NCI-H2081 treated with DMSO at 0.1 percent for 48 hours (cell line): ENCODE data around the gene CLCA1.

Source experiments
- DNase-seq: peaks from one replicate; lab custom pipeline; 2025; lab: John Stamatoyannopoulos, UW

The CLCA1 gene, protein sequence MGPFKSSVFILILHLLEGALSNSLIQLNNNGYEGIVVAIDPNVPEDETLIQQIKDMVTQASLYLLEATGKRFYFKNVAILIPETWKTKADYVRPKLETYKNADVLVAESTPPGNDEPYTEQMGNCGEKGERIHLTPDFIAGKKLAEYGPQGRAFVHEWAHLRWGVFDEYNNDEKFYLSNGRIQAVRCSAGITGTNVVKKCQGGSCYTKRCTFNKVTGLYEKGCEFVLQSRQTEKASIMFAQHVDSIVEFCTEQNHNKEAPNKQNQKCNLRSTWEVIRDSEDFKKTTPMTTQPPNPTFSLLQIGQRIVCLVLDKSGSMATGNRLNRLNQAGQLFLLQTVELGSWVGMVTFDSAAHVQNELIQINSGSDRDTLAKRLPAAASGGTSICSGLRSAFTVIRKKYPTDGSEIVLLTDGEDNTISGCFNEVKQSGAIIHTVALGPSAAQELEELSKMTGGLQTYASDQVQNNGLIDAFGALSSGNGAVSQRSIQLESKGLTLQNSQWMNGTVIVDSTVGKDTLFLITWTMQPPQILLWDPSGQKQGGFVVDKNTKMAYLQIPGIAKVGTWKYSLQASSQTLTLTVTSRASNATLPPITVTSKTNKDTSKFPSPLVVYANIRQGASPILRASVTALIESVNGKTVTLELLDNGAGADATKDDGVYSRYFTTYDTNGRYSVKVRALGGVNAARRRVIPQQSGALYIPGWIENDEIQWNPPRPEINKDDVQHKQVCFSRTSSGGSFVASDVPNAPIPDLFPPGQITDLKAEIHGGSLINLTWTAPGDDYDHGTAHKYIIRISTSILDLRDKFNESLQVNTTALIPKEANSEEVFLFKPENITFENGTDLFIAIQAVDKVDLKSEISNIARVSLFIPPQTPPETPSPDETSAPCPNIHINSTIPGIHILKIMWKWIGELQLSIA

DNA sequence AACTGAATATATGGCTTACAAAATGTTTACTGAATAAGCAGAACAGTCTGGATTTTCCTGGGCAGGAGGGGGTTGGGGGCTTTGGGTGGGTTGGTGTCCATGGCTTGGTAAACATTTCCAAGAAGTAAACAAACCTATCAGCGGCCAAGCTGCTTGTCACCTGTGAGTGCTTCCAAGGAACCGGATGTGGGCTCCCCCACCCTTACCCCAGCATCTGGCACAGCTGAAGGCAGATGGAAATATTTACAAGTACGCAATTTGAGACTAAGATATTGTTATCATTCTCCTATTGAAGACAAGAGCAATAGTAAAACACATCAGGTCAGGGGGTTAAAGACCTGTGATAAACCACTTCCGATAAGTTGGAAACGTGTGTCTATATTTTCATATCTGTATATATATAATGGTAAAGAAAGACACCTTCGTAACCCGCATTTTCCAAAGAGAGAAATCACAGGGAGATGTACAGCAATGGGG is at the start of gene CLCA1:
CLCA1 (plus strand) TSS at position 427 of the 477 bp plus-strand sequence; CDS start at position 472, 45 bp downstream.
- no peak for DNase-seq

DNA sequence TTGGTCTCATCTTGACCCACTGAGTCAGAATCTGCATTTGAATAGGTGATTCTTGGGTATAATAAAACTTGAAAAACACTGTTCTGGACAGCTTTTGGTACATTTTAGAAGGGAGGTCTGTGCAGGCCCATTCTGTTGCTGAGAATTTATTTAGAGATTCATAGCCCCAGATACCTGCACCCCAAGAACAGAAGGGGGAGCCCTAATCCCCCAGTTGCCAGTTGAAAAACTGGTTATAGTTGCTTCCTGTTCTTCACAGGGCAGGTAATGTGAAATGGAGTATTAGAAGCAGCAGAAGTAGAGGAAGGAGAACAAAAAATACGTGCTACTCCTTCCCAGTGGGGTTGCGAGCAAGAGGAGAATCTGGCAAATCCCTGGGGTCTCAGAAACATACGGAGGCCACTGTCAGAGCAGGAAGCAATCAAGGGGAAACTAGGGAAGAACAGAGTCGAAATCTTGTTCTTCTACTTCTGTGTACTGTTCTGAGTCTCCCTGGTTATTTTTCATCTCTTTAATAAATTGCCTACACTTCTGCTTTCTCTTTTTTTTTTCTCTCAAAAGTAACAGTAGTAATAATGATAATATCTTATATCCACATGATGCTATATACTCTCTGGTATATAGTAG is 49.3 kb upstream of the CLCA1 start:
- DNase-seq, result no peak

DNA sequence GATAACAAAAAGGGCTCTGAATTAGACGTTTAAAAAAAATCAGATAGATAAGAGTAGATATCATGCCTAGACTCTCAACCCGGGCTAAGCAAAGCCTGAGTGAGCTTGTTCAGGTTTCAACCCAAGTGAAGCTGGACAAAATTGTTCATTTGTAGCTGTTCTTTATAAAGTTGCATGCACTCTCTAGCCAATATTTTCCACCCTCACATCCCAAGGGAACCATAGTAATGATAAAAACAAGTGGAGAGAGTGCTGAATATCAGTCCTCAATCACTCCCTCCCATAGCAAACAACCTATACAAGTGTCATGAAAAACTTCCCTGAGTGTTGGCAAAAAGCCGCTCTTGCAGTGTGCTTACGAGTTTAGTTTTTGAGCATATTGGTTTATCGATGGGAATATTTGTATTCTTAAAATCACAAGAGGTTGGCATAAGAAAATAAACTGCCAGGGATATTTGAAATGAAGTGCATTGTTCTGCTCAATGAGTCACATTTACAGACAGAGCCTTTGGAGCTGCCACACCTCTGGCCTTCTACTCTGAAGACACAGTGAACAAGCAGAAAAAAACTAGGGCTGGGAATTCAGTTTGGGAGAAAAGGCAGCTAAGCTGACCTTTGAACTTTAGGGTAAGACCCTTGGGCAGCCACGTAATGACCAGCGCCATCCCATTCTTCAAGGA is 47.0 kb upstream of the CLCA1 start:
- DNase-seq, result no peak

DNA sequence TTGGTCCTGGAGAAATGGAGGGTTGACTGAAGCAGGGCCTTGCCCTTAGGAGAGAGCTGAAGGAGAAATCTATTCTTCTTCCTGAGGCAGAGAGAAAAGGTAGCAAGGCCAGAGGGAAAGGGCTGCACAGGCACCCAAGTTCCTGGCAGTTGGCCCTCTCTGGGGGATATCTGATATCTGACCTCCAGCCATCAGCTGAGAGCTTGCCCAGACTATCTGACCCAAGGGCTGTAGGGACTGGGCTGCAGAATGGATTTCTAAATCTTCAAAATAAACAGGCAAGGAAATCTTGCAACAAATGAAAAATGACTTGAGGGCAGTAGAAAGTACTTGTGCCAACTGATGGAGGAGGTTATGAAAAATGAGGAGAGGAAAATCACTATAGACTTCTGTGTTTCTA is 45.3 kb upstream of the CLCA1 start:
- no peak for DNase-seq

DNA sequence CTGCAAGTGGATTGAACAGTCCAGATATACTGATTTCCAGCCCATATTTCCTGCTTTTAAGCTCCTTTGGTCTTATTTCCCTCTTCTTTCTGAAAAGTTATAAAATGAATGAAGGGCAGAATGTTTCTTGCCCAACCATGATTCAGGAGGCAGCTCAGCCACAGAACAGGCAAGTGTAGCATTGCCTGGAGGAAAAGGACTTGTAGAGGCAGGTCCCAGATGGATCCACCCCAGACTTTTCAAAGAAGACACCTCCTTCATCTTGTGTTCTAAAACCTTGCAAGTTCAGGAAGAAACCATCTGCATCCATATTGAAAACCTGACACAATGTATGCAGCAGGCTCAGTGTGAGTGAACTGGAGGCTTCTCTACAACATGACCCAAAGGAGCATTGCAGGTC is 44.9 kb upstream of the CLCA1 start, which contains the start of gene CLCA2:
CLCA2 (plus strand) TSS at position 299 of the 400 bp plus-strand sequence; CDS start at position 376, 77 bp downstream.
- no peak for DNase-seq

DNA sequence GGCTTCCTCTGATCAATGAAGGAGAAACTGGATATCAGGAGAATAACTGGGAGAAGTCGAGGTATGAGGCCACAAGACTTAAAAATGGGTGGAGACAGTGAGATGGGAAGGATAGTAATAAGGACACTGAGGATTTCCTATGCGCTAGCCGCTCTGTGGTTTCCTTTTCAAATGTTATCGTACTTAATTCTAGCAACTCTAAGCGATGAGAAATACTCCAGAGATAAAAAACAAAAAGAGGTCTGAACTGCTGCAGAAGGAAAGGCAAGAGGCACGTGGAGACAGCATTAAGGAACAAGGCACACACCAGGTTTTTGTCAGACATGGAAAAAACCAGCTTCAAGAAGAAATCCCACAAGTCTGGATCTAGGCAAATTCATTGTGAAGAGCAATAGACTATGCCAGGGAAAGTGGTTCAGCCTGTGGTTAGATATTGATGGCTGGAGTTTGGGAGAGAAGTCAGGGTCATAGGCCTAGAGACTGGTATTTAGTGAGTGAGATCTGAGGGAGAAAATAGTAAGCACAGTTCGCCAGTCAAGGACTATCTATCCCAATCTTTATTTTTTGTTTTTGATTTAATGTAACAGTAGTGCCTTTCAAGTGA is 39.5 kb upstream of the CLCA1 start:
- no peak for DNase-seq

DNA sequence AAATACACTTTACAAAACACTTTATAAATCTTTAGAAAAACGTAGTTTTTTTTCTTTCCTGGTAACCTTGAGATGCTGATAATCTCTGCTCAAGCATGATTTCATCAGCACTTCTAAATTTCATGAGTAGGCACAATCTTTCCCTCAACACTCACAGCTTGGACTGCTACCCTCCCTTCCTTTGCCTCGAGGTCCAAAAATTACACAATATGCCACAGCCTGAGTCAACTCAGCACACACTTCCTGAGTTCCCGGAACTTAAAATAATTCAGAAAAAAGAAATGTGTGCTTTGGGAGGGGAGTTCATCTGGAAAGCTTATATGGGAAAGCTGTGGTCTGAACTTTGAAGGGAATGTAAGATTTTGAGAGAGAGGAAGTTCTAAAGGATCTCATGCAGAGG is 38.9 kb upstream of the CLCA1 start:
- no peak for DNase-seq

DNA sequence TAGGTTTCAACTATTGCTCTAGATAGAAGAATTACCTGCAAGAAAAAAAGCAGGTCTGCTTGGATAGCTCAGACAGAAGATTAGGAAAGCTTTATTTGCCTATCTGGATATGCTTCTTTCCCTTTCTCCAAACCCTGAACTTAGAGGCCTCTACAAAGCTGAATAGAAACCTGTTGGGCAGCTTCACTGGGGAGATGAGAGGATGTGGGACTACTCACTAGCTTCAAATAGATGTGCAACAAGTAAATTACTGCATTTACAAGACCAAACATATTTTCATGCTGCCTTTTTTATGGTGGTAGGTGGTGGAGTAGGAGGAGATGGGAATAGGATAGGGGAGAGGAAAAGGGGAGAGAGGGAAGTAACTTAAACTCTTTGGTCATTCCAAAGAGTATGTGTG is 38.4 kb upstream of the CLCA1 start:
- no peak for DNase-seq

DNA sequence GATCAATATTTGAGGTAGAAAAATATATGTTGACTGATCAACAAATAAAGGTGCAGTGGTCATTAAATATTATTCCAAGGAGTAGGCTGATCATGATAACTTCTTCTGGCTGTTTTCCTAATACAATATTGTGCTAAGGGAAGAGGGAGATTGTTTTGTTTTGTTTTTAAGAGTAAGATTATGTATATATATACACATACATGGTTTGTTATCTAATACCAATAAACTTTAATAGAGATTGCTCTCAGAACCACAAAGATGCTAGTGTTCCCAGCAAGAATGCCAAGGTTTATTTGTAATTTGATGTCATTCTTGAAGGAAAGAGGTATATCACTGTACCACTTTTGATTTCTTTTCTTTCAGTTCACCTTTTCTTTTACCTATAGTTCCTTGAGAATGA is 34.7 kb upstream of the CLCA1 start:
- no peak for DNase-seq

DNA sequence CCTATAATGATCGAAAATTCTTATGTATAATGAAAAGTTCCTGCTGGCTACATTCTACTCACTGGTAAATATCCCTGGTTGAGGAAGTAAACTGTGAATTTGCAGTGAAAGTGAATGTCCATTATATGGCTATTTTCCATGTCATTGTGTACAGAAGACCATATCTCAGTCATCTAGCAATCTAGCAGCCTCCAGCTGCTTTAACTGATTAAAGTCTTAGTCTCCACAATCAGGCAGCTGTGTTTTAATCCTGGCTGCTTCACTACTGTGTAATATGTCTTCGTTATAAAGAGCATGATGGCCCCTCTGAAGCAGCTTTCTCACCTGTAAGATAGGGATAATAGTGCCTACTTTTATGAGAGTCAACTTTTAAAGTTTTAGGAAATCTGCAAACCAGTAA is 33.4 kb upstream of the CLCA1 start:
- DNase-seq, result no peak

DNA sequence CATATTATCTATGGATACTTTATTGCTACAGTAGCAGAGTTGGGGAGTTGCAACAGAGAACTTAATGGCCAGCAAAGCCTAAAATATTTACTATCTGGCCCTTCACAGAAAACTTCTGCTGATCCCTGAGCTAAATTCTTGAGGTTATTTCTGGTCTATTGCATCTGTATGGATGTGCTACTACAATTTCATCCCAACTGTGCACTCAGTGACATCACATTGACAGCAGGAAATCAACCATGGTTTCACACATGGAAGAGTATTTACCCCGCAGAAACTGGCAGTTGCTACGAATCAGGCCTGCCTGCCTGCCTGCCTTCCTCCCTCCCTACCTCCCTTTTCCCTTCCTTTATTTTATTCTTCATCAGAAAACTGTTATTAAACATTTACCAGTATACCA is 32.7 kb upstream of the CLCA1 start:
- DNase-seq, result no peak

DNA sequence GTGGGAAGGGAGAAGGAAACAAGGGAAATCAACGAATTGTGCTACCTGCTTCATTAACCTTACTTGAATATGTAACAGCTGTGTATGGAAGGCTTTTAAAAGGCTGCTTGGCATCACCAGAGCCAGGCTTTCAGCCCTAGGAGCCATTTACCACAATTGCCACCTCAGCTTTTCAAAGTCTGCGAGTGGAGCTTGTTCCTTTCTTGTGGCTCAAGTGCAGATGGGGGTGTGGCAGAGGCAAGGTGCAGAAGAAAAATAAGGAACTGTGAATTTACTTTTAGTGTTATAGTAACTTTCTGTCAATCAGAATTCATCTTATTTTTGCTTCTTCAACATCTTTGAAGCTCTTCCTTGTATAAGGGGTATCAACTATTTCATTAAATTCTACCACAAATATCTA is 27.1 kb upstream of the CLCA1 start:
- DNase-seq, result no peak

DNA sequence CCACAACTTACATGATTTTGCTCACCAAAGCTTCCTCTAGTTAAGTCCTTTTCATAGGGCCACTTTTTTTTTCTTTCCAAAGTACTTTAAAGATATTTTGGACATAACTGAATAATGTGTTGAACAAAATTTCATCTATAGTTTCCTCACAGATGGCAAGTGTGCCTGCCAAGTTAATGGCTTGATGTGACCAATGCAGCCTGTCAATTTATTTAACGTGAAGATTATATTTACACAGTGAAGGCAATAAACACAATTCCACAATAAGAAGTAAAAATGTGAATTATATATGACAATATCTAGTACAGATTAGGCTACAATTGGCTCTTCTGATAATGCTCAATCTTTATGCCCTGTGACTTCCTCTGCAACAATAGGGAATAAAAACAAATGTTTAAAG is 26.7 kb upstream of the CLCA1 start:
- no peak for DNase-seq

DNA sequence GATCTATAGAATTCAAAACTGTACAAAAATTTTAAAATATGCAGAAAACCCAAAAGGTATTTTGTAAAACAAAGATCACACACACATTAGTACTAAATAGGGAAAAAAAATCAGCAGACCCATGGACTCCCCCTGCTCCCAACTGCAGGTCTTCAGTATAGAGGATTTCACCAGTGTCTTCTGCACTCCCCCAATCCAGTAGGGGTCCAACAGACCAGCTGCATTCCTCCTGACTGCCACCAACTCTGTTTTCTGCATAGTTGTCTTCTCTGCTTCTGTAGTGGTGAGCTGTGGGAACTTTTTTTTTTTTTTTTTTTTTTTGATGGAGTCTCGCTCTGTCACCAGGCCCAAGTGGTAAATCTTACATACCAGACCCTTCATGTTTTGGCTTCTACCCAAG is 22.8 kb upstream of the CLCA1 start:
- DNase-seq, result no peak

DNA sequence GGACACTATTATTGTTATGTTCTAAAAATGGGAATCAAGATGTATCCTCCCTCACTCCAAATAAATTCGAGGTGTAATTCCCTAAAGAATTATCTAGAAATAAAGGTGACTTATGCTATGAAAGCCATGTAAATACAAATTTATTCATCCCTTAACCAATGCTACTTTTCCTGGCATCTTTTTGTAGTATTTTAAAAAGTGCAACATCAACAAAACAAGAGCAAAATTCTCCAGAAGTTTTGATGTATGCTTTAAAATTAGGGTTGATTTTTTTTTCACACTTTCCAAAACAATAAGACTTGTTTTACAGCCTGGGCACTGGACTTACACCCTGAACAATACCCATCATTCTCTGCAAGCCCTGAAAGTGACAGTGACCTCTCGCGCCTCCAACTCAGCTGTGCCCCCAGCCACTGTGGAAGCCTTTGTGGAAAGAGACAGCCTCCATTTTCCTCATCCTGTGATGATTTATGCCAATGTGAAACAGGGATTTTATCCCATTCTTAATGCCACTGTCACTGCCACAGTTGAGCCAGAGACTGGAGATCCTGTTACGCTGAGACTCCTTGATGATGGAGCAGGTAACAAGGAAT is 21.4 kb upstream of the CLCA1 start:
- no peak for DNase-seq

DNA sequence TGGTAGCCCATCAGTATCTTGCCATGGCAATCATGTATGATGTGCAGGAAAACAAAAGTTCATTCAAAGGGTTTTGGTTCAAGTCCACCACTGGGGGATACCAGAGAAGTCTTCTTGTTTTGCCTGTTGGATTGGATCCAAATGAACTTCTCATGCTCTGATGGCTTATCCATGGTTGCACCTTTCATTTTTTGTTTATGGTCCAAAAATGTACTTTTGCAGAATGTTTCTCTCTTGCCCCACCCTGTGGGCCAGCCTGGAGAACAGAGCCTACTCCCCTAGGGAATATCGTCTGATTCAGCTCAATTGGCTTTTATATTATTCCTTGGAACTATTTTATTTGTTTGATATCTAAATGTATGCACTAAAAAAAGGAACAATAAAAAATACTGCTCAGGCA is 20.1 kb upstream of the CLCA1 start:
- no peak for DNase-seq

DNA sequence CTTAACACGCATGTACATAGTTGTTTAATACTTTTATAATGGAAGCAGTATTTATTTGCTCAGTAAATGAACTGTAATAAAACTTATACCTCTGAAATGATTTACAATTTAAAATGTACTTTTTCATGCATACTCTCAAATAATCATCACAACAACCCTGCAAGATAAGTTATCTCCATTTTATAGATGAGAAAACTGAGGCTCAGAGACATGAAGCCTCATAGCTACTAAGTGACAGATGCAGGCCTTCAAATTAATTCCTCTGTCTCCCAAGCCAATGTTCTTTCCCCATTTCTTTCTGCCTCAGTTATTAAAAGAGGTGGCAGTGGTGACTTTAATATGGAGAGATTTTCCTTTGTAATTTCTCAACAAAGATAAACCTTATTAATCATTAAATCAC is 19.6 kb upstream of the CLCA1 start:
- DNase-seq, result no peak

DNA sequence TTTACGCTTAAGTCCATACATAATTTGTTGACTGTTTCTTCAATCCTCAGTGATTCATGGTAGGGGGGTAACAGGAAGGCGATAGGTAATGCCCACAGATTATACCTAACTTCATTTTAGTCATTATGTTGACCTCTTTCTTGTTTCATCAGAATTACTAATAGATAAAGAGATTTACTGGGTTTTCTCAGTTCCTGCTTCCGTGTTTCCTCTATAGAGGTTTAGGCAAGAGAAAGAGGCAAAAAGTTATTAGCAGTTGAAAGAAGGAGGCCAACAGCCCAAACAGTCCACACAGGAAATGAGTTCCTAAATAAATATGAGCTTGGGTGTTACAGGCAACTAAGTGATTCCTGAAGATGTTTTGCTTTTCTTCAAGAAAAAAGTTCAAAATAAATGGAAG is 17.9 kb upstream of the CLCA1 start:
- no peak for DNase-seq

DNA sequence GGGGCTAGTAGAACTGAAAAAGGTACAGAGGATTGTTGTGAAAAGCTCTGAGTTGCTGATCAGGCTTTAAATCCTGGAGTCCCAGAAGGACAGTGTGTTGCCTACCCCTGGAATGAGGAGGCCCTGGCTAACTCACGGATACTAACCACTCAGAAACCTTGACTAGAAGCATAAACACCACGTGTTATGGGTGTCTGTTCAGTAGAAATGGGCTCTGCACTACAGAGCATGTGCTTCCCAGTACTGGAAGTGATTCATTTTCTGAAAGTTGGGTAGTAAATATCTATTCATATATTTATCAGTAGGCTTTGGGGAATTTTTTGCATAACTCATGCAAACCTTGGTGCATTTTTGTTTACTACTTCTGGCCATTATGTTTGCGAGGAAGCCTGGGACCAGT is 15.1 kb upstream of the CLCA1 start:
- no peak for DNase-seq

DNA sequence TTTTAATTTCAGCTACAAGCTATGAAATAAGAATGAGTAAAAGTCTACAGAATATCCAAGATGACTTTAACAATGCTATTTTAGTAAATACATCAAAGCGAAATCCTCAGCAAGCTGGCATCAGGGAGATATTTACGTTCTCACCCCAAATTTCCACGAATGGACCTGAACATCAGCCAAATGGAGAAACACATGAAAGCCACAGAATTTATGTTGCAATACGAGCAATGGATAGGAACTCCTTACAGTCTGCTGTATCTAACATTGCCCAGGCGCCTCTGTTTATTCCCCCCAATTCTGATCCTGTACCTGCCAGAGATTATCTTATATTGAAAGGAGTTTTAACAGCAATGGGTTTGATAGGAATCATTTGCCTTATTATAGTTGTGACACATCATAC is 13.7 kb upstream of the CLCA1 start:
- DNase-seq, result no peak

DNA sequence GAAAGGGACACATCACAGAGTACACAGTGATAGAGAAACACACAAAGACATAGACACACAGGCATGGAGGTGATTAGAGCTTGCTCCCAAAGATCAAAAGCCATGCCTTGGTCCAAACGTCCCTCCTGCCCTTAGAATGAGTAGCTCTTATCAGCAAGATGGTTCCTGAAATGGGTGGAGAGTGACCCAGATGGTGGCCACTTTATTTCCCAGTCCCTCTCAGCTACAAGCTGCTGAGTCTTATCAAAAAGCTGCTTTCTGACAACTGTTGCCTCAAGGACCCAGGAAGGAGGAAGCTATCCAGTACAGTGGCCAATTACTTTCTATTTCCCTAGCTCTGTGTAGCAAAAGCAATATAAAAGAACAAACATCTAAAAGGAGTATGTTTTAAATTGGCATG is 7.7 kb upstream of the CLCA1 start:
- no peak for DNase-seq
